K562 (cell line): ENCODE results near the gene FRRS1. TPM values are rescaled to one million over a fixed set of nuclear protein-coding genes. Genes with fewer than 3 reads are reported as not detected.

Experiments used
- ATAC-seq: fragments of 200-7000 bp; cut with Tn5 transposase; 3 replicates; pipeline ENCODE4 v1.9.1; 2020; ENCODE audit warnings: moderate library complexity
- BruUV-seq: library from RNA; stranded (reverse); fragments of 400-500 nt; replicated peaks from 2 replicates; lab custom pipeline; 2021; lab: Mats Ljungman, UMichigan
- CTCF ChIA-PET: fragments of 300-600 bp; formaldehyde crosslinking; extraction: SDS; loops from one replicate; lab custom pipeline; 2021; ENCODE audit warnings: low intra/inter-chr PET ratio; lab: Yijun Ruan, JAX
- POLR2A ChIA-PET: fragments of 300-600, 350-650 bp; sonication (Branson Sonifier 250); formaldehyde crosslinking; extraction: SDS; loops from one replicate; lab custom pipeline; 2021; ENCODE audit warnings: antibody characterized with exemption, inconsistent platforms; lab: Yijun Ruan, JAX
- DNase-seq, 4 experiments: peaks; one replicate each; pipeline versions ENCODE4 v3.0.0 to v3.0.0-alpha.2; 2011 to 2018; ENCODE audit warnings: low spot score in 3 of 4, mixed read lengths in 3 of 4; ENCODE audit errors: extremely low read depth in 1 of 4
- FAIRE-seq: peaks from 2 replicates; lab custom pipeline; 2011; peaks lifted over from hg19 to GRCh38; lab: Jason Lieb, UNC
- H2AFZ ChIP-seq: 2 replicates; pipeline ENCODE4 v1.6.0; 2011; ENCODE audit warnings: low read depth, low read length, control low read depth, inconsistent platforms
- H3K27ac ChIP-seq: fragments of 200-600 bp; 3 replicates; pipeline ENCODE4 v1.8.0; 2011; ENCODE audit warnings: low read depth, mild to moderate bottlenecking, control low read depth, inconsistent platforms, low read length, moderate library complexity, mixed read lengths; ENCODE audit errors: extremely low read depth
- H3K27me3 ChIP-seq, 2 experiments: fragments of 300-600 bp in 1 of 2; 2 replicates in 1 of 2; 3 replicates in 1 of 2; pipeline versions ENCODE4 v1.6.0 to v1.8.0; 2011; ENCODE audit warnings: inconsistent platforms in 2 of 2, low read length in 2 of 2, mild to moderate bottlenecking in 1 of 2, mixed read lengths in 1 of 2, moderate library complexity in 1 of 2; ENCODE audit not compliant: control insufficient read depth in 2 of 2, insufficient read depth in 2 of 2
- H3K36me3 ChIP-seq: fragments of 300-600 bp; 3 replicates; pipeline ENCODE4 v1.8.0; 2011; ENCODE audit warnings: mild to moderate bottlenecking, low read length, inconsistent platforms; ENCODE audit not compliant: control insufficient read depth, insufficient read depth
- H3K4me1 ChIP-seq, 2 experiments: fragments of 200-600 bp in 1 of 2; replicated peaks in 1 of 2; 2 replicates in 1 of 2; 3 replicates in 1 of 2; pipeline versions ENCODE4 v1.5.1 to v1.8.0; 2011; ENCODE audit warnings: inconsistent platforms in 2 of 2, low read length in 2 of 2, mild to moderate bottlenecking in 1 of 2, mixed read lengths in 1 of 2, moderate library complexity in 1 of 2; ENCODE audit not compliant: control insufficient read depth in 2 of 2, insufficient read depth in 2 of 2
- H3K4me2 ChIP-seq: 2 replicates; pipeline ENCODE4 v1.6.1; 2011; ENCODE audit warnings: low read length, control low read depth, inconsistent platforms, mixed read lengths; ENCODE audit not compliant: insufficient read depth
- H3K4me3 ChIP-seq: fragments of 200-600 bp; sonication (generic), shearing (Covaris generic); 2 replicates; pipeline ENCODE4 v1.5.1; 2016; ENCODE audit warnings: control low read depth, inconsistent platforms
- H3K79me2 ChIP-seq: fragments of 200-600 bp; 3 replicates; pipeline ENCODE4 v1.8.0; 2011; ENCODE audit warnings: low read length, inconsistent platforms; ENCODE audit not compliant: control insufficient read depth, insufficient read depth
- H3K9ac ChIP-seq, 2 experiments: 2 replicates each; pipeline versions ENCODE4 v1.6.0 to v1.6.1; 2011; ENCODE audit warnings: low read depth in 2 of 2, low read length in 2 of 2, control low read depth in 1 of 2, inconsistent platforms in 1 of 2, mild to moderate bottlenecking in 1 of 2, mixed read lengths in 1 of 2; ENCODE audit not compliant: insufficient read depth in 1 of 2
- H3K9me1 ChIP-seq: one replicate; pipeline ENCODE4 v1.6.0; 2011; ENCODE audit warnings: inconsistent platforms, mild to moderate bottlenecking, low read length, moderate library complexity; ENCODE audit not compliant: control insufficient read depth, insufficient read depth
- H3K9me3 ChIP-seq: replicated peaks from 2 replicates; pipeline ENCODE4 v1.5.1; 2011; ENCODE audit warnings: low read depth, low read length, inconsistent platforms; ENCODE audit not compliant: control insufficient read depth, insufficient read depth
- H4K20me1 ChIP-seq: replicated peaks from 2 replicates; pipeline ENCODE4 v1.6.1; 2011; ENCODE audit warnings: low read length, inconsistent platforms, mixed read lengths; ENCODE audit not compliant: control insufficient read depth, insufficient read depth
- ARID3B ChIP-seq: fragments of 250-450 bp; sonication (Bioruptor Pico); IDR thresholded peaks from 2 replicates; pipeline ENCODE4 v1.4.0; 2020; ENCODE audit warnings: borderline replicate concordance
- CXXC5 ChIP-seq: fragments of 250-450 bp; sonication (Bioruptor Pico); IDR thresholded peaks from 2 replicates; pipeline ENCODE4 v1.8.0; 2022; ENCODE audit warnings: inconsistent platforms, mild to moderate bottlenecking, moderate library complexity
- GTF2E2 ChIP-seq: fragments of 200-800 bp; sonication (Bioruptor generic); IDR thresholded peaks from 2 replicates; pipeline ENCODE4 v1.6.1; 2016; ENCODE audit warnings: missing genetic modification characterization, missing compliant biosample characterization
- HNRNPK ChIP-seq: fragments of 200-400 bp; formaldehyde crosslinking; IDR thresholded peaks from one replicate; pipeline ENCODE4 v1.6.1; 2018; ENCODE audit warnings: mild to moderate bottlenecking, low read depth, low read length; ENCODE audit not compliant: poor library complexity, severe bottlenecking
- HOXB6 ChIP-seq: fragments of 250-450 bp; sonication (Bioruptor Pico); IDR thresholded peaks from 2 replicates; pipeline ENCODE4 v1.5.1; 2022; ENCODE audit warnings: mild to moderate bottlenecking, borderline replicate concordance
- NFIC ChIP-seq: fragments of 450-650 bp; IDR thresholded peaks from 2 replicates; pipeline ENCODE4 v1.6.1; 2017; ENCODE audit warnings: mild to moderate bottlenecking, inconsistent platforms
- NR4A1 ChIP-seq, 2 experiments: fragments of 250-450 bp in 1 of 2; fragments of 450-650 bp in 1 of 2; sonication (Bioruptor Pico) in 1 of 2; IDR thresholded peaks; 2 replicates each; pipeline versions ENCODE4 v1.4.0 to v1.6.1; 2016 to 2020; ENCODE audit warnings: mild to moderate bottlenecking in 2 of 2, missing compliant biosample characterization in 1 of 2, missing genetic modification characterization in 1 of 2, moderate library complexity in 1 of 2
- RBBP5 ChIP-seq: fragments of 200-600 bp; sonication (generic); IDR thresholded peaks from 2 replicates; pipeline ENCODE4 v1.6.1; 2012; ENCODE audit warnings: borderline replicate concordance, mild to moderate bottlenecking, low read length, control low read depth, inconsistent platforms; ENCODE audit not compliant: insufficient read depth, poor library complexity, severe bottlenecking
- RNF219 ChIP-seq: fragments of 250-450 bp; sonication (Bioruptor Pico); IDR thresholded peaks from 2 replicates; pipeline ENCODE4 v1.5.0; 2022; ENCODE audit warnings: mild to moderate bottlenecking
- SMAD1 ChIP-seq: fragments of 150-350 bp; IDR thresholded peaks from 2 replicates; pipeline ENCODE4 v1.6.1; 2014; ENCODE audit warnings: low read length, low read depth; ENCODE audit not compliant: partially characterized antibody
- TCFL5 ChIP-seq: fragments of 250-450 bp; sonication (Bioruptor Pico); conservative IDR thresholded peaks from 2 replicates; pipeline ENCODE4 v1.6.1; 2021; ENCODE audit warnings: mild to moderate bottlenecking, moderate library complexity, matching md5 sums
- XRCC5 ChIP-seq: fragments of 200-400 bp; formaldehyde crosslinking; IDR thresholded peaks from 2 replicates; pipeline ENCODE4 v1.6.1; 2017; ENCODE audit warnings: low read depth, mild to moderate bottlenecking, low read length
- WGBS: fragments of 100-300 bp; shearing (Covaris generic); methylation state at CpG from one replicate; pipeline ENCODE4 v1.1.6; 2016; ENCODE audit warnings: low coverage, mixed read lengths; ENCODE audit not compliant: insufficient coverage; ENCODE audit errors: missing lambda C conversion rate; 5-methylcytosine and 5-hydroxymethylcytosine counted together
- in situ Hi-C: fragments of 300-500 bp; cut with MboI; formaldehyde crosslinking; loops from 4 replicates; pipeline ENCODE4 v1.15.0; 2018; ENCODE audit warnings: inconsistent platforms, mixed read lengths
- intact Hi-C: fragments of 100-400 bp; cut with micrococcal nuclease; formaldehyde crosslinking; loops from 2 replicates; pipeline ENCODE4 v1.14.2; 2022
- polyA plus RNA-seq, 8 experiments: library from polyadenylated mRNA; depleted of rRNA in 4 of 8; stranded (reverse) in 5 of 8; unstranded in 3 of 8; fragments of >200 nt; fragmentation: Nextera tagmentation in 2 of 8; fragmentation: Illumina TruSeq in 1 of 8; extraction: Ambion mirVana in 2 of 8; extraction: Trizol in 1 of 8; gene quantifications; 2 replicates each; pipeline versions ENCODE4 v1.2.1 to v1.2.3, GENCODE V29; 2011 to 2014; ENCODE audit warnings: inconsistent platforms in 1 of 8, missing spikeins in 1 of 8
- total RNA-seq, 7 experiments: library from RNA; depleted of rRNA in 6 of 7; stranded (reverse); fragments of >200 nt in 6 of 7; fragmentation: Illumina TruSeq in 2 of 7; extraction: Trizol in 2 of 7; gene quantifications; 2 replicates each; pipeline versions ENCODE4 v1.2.1 to v1.2.3, GENCODE V29; 2011 to 2021; ENCODE audit warnings: low replicate concordance in 1 of 7
- TF ChIP-seq, protein P1 (sequence below): fragments of 450-650 bp; conservative IDR thresholded peaks from 2 replicates; pipeline ENCODE4 v1.6.1; 2016; ENCODE audit warnings: missing genetic modification characterization, low read depth, mild to moderate bottlenecking, control low read depth, missing compliant biosample characterization

Gene FRRS1
- total and polyA plus RNA-seq, 9 of the 15 experiments (the other 6 are each of a cell fraction or from before 2014, with no cell fraction given), result 0.87 to 54.0 (median 23.7) TPM

DNA sequence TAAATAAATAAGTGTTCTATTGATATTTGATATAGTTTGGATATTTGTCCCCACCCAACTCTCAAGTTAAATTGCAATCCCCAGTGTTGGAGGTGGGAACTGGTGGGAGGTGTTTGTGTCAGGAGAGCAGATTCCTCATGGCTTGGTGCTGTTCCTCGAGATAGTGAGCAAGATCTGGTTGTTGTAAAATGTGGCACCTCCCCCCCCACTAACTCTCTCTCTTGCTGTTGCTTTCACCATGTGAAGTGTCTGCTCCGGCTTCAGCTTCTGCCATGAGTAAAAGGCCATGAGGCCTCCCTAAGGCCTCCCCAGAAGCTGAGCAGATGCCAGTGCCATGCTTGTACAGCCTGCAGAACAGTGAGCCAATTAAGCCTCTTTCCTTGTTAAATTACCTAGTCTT is 20.8 kb downstream of the FRRS1 start (continued):
- TF ChIP-seq RNF219 (CRISPR knock-in tag), result no peak
- TF ChIP-seq CXXC5 (CRISPR knock-in tag), result 0 out of 2 replicates have a peak, but pooled peaks have one; percentile 39
- no peak for TF ChIP-seq HOXB6 (CRISPR knock-in tag)
- no peak for TF ChIP-seq NR4A1 (CRISPR knock-in tag; IDR thresholded peaks at IDR 0.05)
- no peak for TF ChIP-seq NR4A1 (tag; IDR thresholded peaks at IDR 0.05)
- TF ChIP-seq, all 486 proteins: peak for 9

GRCh38 chr1:99745061-99745460 is 21.4 kb downstream of the FRRS1 start:
- no peaks in the 10 kb centered on the region for H3K9me1 ChIP-seq
- ChIA-PET CTCF (no interaction called here), POLR2A (interaction anchor here (0.9 to 1.7 kb wide), 3 partner anchors 11 to 20 kb away, joined by 3 to 6 read pairs (median 3); no protein-coding TSS in a partner anchor)
- FAIRE-seq, result no peak
- peaks cover 71% of the 10 kb centered on the region for H3K36me3 ChIP-seq
- 0 out of 2 replicates have a peak, but pooled peaks cover under 1% of the 10 kb centered on the region for H4K20me1 ChIP-seq
- intact Hi-C loops, result no loop called here
- no peak overlapping the region for H3K9ac ChIP-seq
- H2AFZ ChIP-seq, result no peak overlapping the region
- in situ Hi-C loops, result no loop called here
- H3K4me3 ChIP-seq, result no peak overlapping the region
- no peak overlapping the region for H3K4me2 ChIP-seq
- no peaks in the 10 kb centered on the region for H3K9me3 ChIP-seq
- H3K4me1 ChIP-seq, result peaks cover 7 to 12% of the 10 kb centered on the region in 2 experiments; a peak in 4 of 5 replicates
- H3K79me2 ChIP-seq, result peaks cover 44% of the 10 kb centered on the region
- H3K27ac ChIP-seq, result no peak overlapping the region
- ATAC-seq, result peak; percentile 29; the same call in 2 of the 3 replicates
- WGBS, result 66% methylated on average over 7 of the region's 7 CpGs
- no peaks in the 10 kb centered on the region for H3K27me3 ChIP-seq
- no peak for DNase-seq
- no TSS peak for BruUV-seq
- no peak for TF ChIP-seq GTF2E2 (tag)
- TF ChIP-seq, protein P1, sequence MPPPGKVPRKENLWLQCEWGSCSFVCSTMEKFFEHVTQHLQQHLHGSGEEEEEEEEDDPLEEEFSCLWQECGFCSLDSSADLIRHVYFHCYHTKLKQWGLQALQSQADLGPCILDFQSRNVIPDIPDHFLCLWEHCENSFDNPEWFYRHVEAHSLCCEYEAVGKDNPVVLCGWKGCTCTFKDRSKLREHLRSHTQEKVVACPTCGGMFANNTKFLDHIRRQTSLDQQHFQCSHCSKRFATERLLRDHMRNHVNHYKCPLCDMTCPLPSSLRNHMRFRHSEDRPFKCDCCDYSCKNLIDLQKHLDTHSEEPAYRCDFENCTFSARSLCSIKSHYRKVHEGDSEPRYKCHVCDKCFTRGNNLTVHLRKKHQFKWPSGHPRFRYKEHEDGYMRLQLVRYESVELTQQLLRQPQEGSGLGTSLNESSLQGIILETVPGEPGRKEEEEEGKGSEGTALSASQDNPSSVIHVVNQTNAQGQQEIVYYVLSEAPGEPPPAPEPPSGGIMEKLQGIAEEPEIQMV (tag), result no peak
- TF ChIP-seq TCFL5 (CRISPR knock-in tag), result no peak
- TF ChIP-seq NFIC, result no peak
- TF ChIP-seq XRCC5, result no peak
- TF ChIP-seq HNRNPK, result no peak
- TF ChIP-seq SMAD1, result no peak
- no peak for TF ChIP-seq RBBP5
- no peak for TF ChIP-seq ARID3B (CRISPR knock-in tag)
